ENCODE measurements around the gene PIM3.

PIM3 gene

DNA sequence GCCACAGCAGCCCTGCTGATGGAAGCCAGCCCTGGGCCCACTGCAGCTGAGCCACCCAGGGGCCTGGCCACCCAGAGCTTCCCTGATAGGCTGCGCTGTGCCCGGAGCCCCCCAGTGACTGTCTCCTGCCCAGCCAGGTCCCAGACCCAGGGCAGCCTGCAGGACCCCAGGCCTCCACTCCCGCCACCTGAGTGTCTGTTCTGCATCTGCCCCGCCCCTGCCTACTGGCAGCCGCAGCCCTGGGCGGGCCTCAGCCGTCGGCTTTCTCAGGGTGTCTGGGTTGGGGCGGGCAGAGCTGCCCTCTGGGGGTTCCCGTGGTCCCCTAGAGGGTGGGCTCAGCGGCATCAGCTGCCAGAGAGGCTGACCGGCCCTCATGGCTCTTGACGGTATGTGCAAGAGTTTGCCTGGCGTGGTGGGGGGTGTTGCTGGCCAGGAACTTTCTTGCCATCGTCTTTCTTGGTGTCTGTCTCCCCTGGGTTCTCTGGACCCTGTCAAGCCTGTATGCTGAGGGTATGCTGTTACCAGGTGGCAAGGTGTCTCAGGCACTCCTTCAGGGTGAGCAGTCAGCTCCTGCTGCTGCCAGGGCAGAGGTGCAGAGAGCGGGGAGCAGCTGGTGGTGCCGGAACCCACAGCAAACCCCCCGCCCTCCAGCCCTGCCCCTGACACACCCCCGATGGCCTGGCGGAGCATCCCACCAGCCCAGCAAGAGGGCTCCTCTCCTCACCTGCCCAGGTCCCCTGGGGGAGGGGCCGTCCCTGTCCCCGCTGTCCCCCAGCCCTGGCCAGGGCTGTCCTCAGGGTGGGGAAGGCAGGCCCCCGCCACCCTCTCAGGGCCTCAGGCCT, 12.2 kb upstream of the PIM3 start:
- DNase-seq (no peak), ATAC-seq (ENCODE audit: insufficient read depth, low read depth) (no peak)
- Histone ChIP-seq H4K20me1 (ENCODE audit: insufficient read depth, low read length) (no peaks in the 10 kb centered on the region; the same call in 1 of the 2 replicates), H3K4me1 (ENCODE audit: insufficient read depth, low read length) (no peaks in the 10 kb centered on the region), H3K36me3 (ENCODE audit: insufficient read depth, low read length) (no peaks in the 10 kb centered on the region), H3K27me3 (ENCODE audit: insufficient read depth, low read length, poor library complexity) (no peaks in the 10 kb centered on the region), H2AFZ (ENCODE audit: low read depth, low read length) (no peak overlapping the region), H3K9me3 (ENCODE audit: insufficient read depth, low read length, severe bottlenecking) (no peaks in the 10 kb centered on the region), H3K4me3 (ENCODE audit: low read depth in 1 of 2, low read length in 2 of 2) (no peak overlapping the region), H3K9ac (ENCODE audit: low read depth, low read length) (no peak overlapping the region), H3K4me2 (ENCODE audit: insufficient read depth, low read length) (no peak overlapping the region), H3K27ac (ENCODE audit: low read length) (no peak overlapping the region), H3K79me2 (ENCODE audit: insufficient read depth, low read length) (no peaks in the 10 kb centered on the region)
- no peak for TF ChIP-seq EZH2 (IDR thresholded peaks at IDR 0.05; ENCODE audit: borderline replicate concordance, low read depth, low read length, severe bottlenecking)
- TF ChIP-seq CTCF (IDR thresholded peaks at IDR 0.05; ENCODE audit: borderline replicate concordance, extremely low read depth, low read length, poor library complexity, severe bottlenecking) = no peak

- no peaks in the 10 kb centered on the region; the same call in 1 of the 2 replicates for H4K20me1 ChIP-seq (ENCODE audit: insufficient read depth, low read length)
- ATAC-seq (ENCODE audit: insufficient read depth, low read depth) (no peak), DNase-seq (no peak)
- H3K79me2 ChIP-seq (ENCODE audit: insufficient read depth, low read length) = no peaks in the 10 kb centered on the region
- no peak overlapping the region for H3K4me3 ChIP-seq (ENCODE audit: low read depth in 1 of 2, low read length in 2 of 2)
- H3K27me3 ChIP-seq (ENCODE audit: insufficient read depth, low read length, poor library complexity) = no peaks in the 10 kb centered on the region
- no peaks in the 10 kb centered on the region for H3K36me3 ChIP-seq (ENCODE audit: insufficient read depth, low read length)
- no peaks in the 10 kb centered on the region for H3K9me3 ChIP-seq (ENCODE audit: insufficient read depth, low read length, severe bottlenecking)
- no peak overlapping the region for H3K4me2 ChIP-seq (ENCODE audit: insufficient read depth, low read length)
- no peak overlapping the region for H2AFZ ChIP-seq (ENCODE audit: low read depth, low read length)
- no peaks in the 10 kb centered on the region for H3K4me1 ChIP-seq (ENCODE audit: insufficient read depth, low read length)
- no peak overlapping the region for H3K27ac ChIP-seq (ENCODE audit: low read length)
- no peak for TF ChIP-seq EZH2 (IDR thresholded peaks at IDR 0.05; ENCODE audit: borderline replicate concordance, low read depth, low read length, severe bottlenecking)
- no peak for TF ChIP-seq CTCF (IDR thresholded peaks at IDR 0.05; ENCODE audit: borderline replicate concordance, extremely low read depth, low read length, poor library complexity, severe bottlenecking)
- no peak overlapping the region for H3K9ac ChIP-seq (ENCODE audit: low read depth, low read length)
These were observed 11.3 kb upstream of the PIM3 start for GRCh38 chr22:49948958-49949913.

- Histone ChIP-seq H3K9me3 (ENCODE audit: insufficient read depth, low read length, severe bottlenecking) (no peaks in the 10 kb centered on the region), H3K4me3 (ENCODE audit: low read depth in 1 of 2, low read length in 2 of 2) (no peak overlapping the region), H3K9ac (ENCODE audit: low read depth, low read length) (no peak overlapping the region), H3K27me3 (ENCODE audit: insufficient read depth, low read length, poor library complexity) (no peaks in the 10 kb centered on the region), H3K4me2 (ENCODE audit: insufficient read depth, low read length) (no peak overlapping the region), H3K36me3 (ENCODE audit: insufficient read depth, low read length) (no peaks in the 10 kb centered on the region), H2AFZ (ENCODE audit: low read depth, low read length) (no peak overlapping the region), H3K27ac (ENCODE audit: low read length) (no peak overlapping the region), H3K4me1 (ENCODE audit: insufficient read depth, low read length) (no peaks in the 10 kb centered on the region), H4K20me1 (ENCODE audit: insufficient read depth, low read length) (no peaks in the 10 kb centered on the region; the same call in 1 of the 2 replicates), H3K79me2 (ENCODE audit: insufficient read depth, low read length) (no peaks in the 10 kb centered on the region)
- DNase-seq (no peak), ATAC-seq (ENCODE audit: insufficient read depth, low read depth) (no peak)
- TF ChIP-seq EZH2 (IDR thresholded peaks at IDR 0.05; ENCODE audit: borderline replicate concordance, low read depth, low read length, severe bottlenecking) = no peak
- TF ChIP-seq CTCF (IDR thresholded peaks at IDR 0.05; ENCODE audit: borderline replicate concordance, extremely low read depth, low read length, poor library complexity, severe bottlenecking) = no peak
These were observed 10.7 kb upstream of the PIM3 start for GRCh38 chr22:49949914-49950292.
